PC-9 (cell line): ENCODE data around the gene ERCC2.

Experiments used
- EZH2 ChIP-seq: fragments of 200-600 bp; sonication (generic); IDR thresholded peaks from 2 replicates; pipeline ENCODE4 v1.8.0; 2017; ENCODE audit warnings: antibody characterized with exemption, low read depth
- TF ChIP-seq, protein P1 (sequence below): fragments of 200-600 bp; sonication (generic); conservative IDR thresholded peaks from 2 replicates; pipeline ENCODE4 v1.6.1; 2017; ENCODE audit warnings: mixed run types, antibody characterized with exemption, mild to moderate bottlenecking, moderate library complexity

DNA sequence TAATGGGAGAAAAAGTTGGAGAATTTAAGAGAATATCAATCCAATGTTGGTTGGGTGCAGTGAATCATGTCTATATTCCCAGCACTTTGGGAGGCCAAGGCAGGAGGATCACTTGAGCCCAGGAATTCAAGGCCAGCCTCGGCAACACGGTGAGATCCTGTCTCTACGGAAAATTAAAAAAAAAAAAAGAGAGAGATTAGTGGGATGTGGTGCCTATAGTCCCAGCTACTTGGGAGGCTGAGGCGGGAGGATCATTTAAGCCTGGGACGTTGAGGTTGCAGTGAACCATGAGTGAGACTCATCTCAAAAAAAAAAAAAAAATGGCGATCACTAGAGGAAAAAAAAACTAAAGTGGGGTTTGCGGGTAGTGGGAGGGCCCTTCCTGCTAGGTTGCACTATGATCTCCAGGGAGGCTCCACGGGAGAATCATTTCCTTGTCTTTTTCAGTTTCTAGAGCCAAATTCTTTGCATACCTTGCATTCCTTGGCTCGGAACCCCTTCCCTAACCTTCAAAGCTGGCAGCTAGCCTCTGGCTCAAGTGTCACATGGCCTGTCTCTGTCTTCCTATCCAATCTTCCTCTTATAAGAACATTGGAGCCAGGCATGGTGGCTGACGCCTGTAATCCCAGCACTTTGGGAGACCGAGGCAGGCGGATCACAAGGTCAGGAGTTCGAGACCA, 5.8 kb upstream of the ERCC2 start:
- TF ChIP-seq, protein P1, sequence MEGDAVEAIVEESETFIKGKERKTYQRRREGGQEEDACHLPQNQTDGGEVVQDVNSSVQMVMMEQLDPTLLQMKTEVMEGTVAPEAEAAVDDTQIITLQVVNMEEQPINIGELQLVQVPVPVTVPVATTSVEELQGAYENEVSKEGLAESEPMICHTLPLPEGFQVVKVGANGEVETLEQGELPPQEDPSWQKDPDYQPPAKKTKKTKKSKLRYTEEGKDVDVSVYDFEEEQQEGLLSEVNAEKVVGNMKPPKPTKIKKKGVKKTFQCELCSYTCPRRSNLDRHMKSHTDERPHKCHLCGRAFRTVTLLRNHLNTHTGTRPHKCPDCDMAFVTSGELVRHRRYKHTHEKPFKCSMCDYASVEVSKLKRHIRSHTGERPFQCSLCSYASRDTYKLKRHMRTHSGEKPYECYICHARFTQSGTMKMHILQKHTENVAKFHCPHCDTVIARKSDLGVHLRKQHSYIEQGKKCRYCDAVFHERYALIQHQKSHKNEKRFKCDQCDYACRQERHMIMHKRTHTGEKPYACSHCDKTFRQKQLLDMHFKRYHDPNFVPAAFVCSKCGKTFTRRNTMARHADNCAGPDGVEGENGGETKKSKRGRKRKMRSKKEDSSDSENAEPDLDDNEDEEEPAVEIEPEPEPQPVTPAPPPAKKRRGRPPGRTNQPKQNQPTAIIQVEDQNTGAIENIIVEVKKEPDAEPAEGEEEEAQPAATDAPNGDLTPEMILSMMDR: no peak
- no peak for TF ChIP-seq EZH2
